HepG2 (cell line): Measurements from ENCODE around the gene EMC8. TPM values are rescaled to one million over a fixed set of nuclear protein-coding genes. Genes with fewer than 3 reads are reported as not detected.
A peak's percentile ranks its signal among the peaks of the same experiment; 100 is the strongest.

Experiments
- ATF7-NPFF ChIP-seq: sonication (generic); formaldehyde crosslinking; IDR thresholded peaks from 2 replicates; pipeline ENCODE4 v1.8.1; 2023; ENCODE audit warnings: mild to moderate bottlenecking, low read depth, missing genetic modification reagents, moderate library complexity
- IKZF5 ChIP-seq: IDR thresholded peaks from 2 replicates; pipeline ENCODE4 v1.6.1; 2018; ENCODE audit warnings: missing genetic modification reagents, mild to moderate bottlenecking, missing compliant biosample characterization
- KDM4B ChIP-seq: sonication (generic); formaldehyde crosslinking; IDR thresholded peaks from 2 replicates; pipeline ENCODE4 v1.4.0; 2020; ENCODE audit warnings: missing genetic modification reagents
- LRRFIP1 ChIP-seq: sonication (generic); formaldehyde crosslinking; conservative IDR thresholded peaks from 2 replicates; pipeline ENCODE4 v1.4.0; 2020; ENCODE audit warnings: missing genetic modification reagents
- MED1 ChIP-seq: sonication (generic); formaldehyde crosslinking; IDR thresholded peaks from 2 replicates; pipeline ENCODE4 v1.4.0; 2020; ENCODE audit warnings: missing genetic modification reagents
- MIER3 ChIP-seq: IDR thresholded peaks from 2 replicates; pipeline ENCODE4 v1.6.1; 2016; ENCODE audit warnings: missing compliant biosample characterization, borderline replicate concordance
- MTF1 ChIP-seq: sonication (generic); formaldehyde crosslinking; IDR thresholded peaks from 2 replicates; pipeline ENCODE4 v1.5.0; 2020; ENCODE audit warnings: missing genetic modification reagents
- NFE2L1 ChIP-seq: sonication (generic); formaldehyde crosslinking; IDR thresholded peaks from 2 replicates; pipeline ENCODE4 v1.4.0; 2020; ENCODE audit warnings: missing genetic modification reagents, mild to moderate bottlenecking, borderline replicate concordance
- NFYB ChIP-seq: sonication (generic); formaldehyde crosslinking; IDR thresholded peaks from 2 replicates; pipeline ENCODE4 v1.4.0; 2020; ENCODE audit warnings: missing genetic modification reagents
- SALL2 ChIP-seq: sonication (generic); formaldehyde crosslinking; IDR thresholded peaks from 2 replicates; pipeline ENCODE4 v1.8.1; 2023; ENCODE audit warnings: mild to moderate bottlenecking, missing genetic modification reagents, inconsistent platforms
- SNAPC2 ChIP-seq: sonication (generic); formaldehyde crosslinking; IDR thresholded peaks from 2 replicates; pipeline ENCODE4 v1.8.1; 2022; ENCODE audit warnings: mild to moderate bottlenecking, missing genetic modification reagents
- SRSF1 ChIP-seq: fragments of 200-400 bp; formaldehyde crosslinking; optimal IDR thresholded peaks from 2 replicates; pipeline ENCODE3; 2017; ENCODE audit warnings: mild to moderate bottlenecking, low read depth, low read length, moderate library complexity
- TAF1 ChIP-seq: sonication (generic); formaldehyde crosslinking; IDR thresholded peaks from 2 replicates; pipeline ENCODE4 v1.4.0; 2020; ENCODE audit warnings: missing genetic modification reagents
- TBL1XR1 ChIP-seq: fragments of 150-350 bp; IDR thresholded peaks from 2 replicates; pipeline ENCODE4 v1.6.1; 2014; ENCODE audit warnings: borderline replicate concordance, low read length; ENCODE audit not compliant: partially characterized antibody
- YEATS2 ChIP-seq: sonication (generic); formaldehyde crosslinking; IDR thresholded peaks from 2 replicates; pipeline ENCODE4 v1.4.0; 2020; ENCODE audit warnings: missing genetic modification reagents, borderline replicate concordance
- ZBTB2 ChIP-seq: sonication (generic); formaldehyde crosslinking; IDR thresholded peaks from 2 replicates; pipeline ENCODE4 v1.8.0; 2022; ENCODE audit warnings: low read depth, missing genetic modification reagents
- ZBTB26 ChIP-seq: IDR thresholded peaks from 2 replicates; pipeline ENCODE4 v1.6.1; 2016; ENCODE audit warnings: missing compliant biosample characterization, missing genetic modification reagents, borderline replicate concordance
- ZBTB33 ChIP-seq: sonication (generic); formaldehyde crosslinking; IDR thresholded peaks from 2 replicates; pipeline ENCODE4 v1.4.0; 2020; ENCODE audit warnings: missing genetic modification reagents
- ZNF264 ChIP-seq: sonication (generic); formaldehyde crosslinking; IDR thresholded peaks from 2 replicates; pipeline ENCODE4 v1.4.0; 2020; ENCODE audit warnings: missing genetic modification reagents
- ZNF737 ChIP-seq: sonication (generic); formaldehyde crosslinking; IDR thresholded peaks from 2 replicates; pipeline ENCODE4 v1.5.0; 2020; ENCODE audit warnings: missing genetic modification reagents, mild to moderate bottlenecking, borderline replicate concordance
- polyA plus RNA-seq, 8 experiments: library from polyadenylated mRNA; depleted of rRNA in 3 of 8; stranded (reverse) in 7 of 8; unstranded in 1 of 8; fragments of >200 nt; fragmentation: Illumina TruSeq in 4 of 8; extraction: Trizol in 4 of 8; gene quantifications; 2 replicates each; pipeline versions ENCODE4 v1.2.1 to v1.2.3, GENCODE V29; 2011 to 2016; ENCODE audit warnings: low read depth in 4 of 8, missing spikeins in 1 of 8, mixed read lengths in 1 of 8; ENCODE audit not compliant: insufficient read depth in 1 of 8
- total RNA-seq, 5 experiments: library from RNA; depleted of rRNA; stranded (reverse); fragments of >200 nt; fragmentation: Illumina TruSeq; extraction: Trizol; gene quantifications; 2 replicates each; pipeline ENCODE4 v1.2.3, GENCODE V29; 2016; ENCODE audit warnings: low read depth in 1 of 5

The EMC8 gene
- total and polyA plus RNA-seq, 2 of the 13 experiments (the other 11 are each of a cell fraction or from before 2014, with no cell fraction given) = 55.0 to 76.0 TPM

GRCh38 chr16:85799497-85800320 lies at the start of gene EMC8, which contains the start of gene COX4I1 (continued):
- TF ChIP-seq MED1 (CRISPR knock-in tag) (peak; percentile 66), TAF1 (CRISPR knock-in tag) (peak; percentile 95), ZBTB33 (CRISPR knock-in tag) (no peak), NFYB (CRISPR knock-in tag) (peak; percentile 40), YEATS2 (CRISPR knock-in tag) (peak; percentile 88; the same call in 1 of the 2 replicates), TBL1XR1 (no peak), SNAPC2 (CRISPR knock-in tag) (0 out of 2 replicates have a peak, but pooled peaks have one; percentile 29), MTF1 (CRISPR knock-in tag) (peak; percentile 78; the same call in 1 of the 2 replicates), MIER3 (CRISPR knock-in tag) (peak; percentile 94), SRSF1 (peak; percentile 47), ZNF264 (no peak; the same call in 1 of the 2 replicates), LRRFIP1 (CRISPR knock-in tag) (no peak), ZBTB2 (CRISPR knock-in tag) (peak; percentile 99), ZNF737 (CRISPR knock-in tag) (no peak), NFE2L1 (CRISPR knock-in tag) (peak; percentile 88; the same call in 1 of the 2 replicates), SALL2 (CRISPR knock-in tag) (peak; percentile 81), IKZF5 (CRISPR knock-in tag) (peak; percentile 86), ZBTB26 (0 out of 2 replicates have a peak, but pooled peaks have one; percentile 23), KDM4B (CRISPR knock-in tag) (peak; percentile 72; the same call in 1 of the 2 replicates), ATF7-NPFF (CRISPR knock-in tag) (no peak; the same call in none of the 2 replicates)
